ENCODE results near the gene FLRT2.

The FLRT2 gene

DNA sequence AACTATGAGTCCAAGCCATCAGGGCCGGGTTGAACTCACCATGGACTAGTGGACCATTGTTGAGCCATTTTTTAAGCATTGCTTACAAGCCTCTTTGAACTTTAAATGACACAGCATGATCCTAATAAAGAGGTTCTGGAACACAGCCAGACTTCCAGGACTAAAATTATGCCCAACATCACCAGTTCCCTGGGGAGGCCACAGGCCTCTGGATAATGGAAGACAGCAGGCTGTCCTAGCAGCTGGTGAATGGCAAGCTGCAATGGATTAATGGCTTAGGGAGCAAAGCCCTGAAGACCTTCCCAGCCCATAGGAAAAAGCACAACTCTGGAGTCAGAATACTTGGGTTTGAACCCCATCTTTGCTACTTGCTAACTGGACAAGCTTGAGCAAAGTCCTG lies 71.3 kb downstream of the FLRT2 start:
- DNase-seq = no peak

DNA sequence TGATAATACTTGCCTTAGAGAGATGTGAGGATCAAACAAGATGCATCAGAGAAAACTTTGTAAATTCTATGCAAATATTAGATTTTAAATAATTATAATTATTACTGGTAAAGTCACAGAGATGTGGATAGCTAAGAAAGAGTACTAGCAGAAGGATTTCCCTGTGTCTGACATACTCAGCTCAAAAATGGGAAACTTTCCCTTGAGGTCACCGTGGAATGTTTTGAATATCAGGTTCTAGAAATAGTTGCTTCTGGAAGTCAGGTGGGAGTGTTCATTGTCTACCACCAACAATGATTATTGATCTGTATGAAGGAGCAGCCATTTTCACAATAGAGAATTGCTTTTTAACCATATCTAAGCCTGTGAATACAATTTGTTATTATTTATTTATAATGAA lies 71.7 kb downstream of the FLRT2 start:
- no peak for DNase-seq

DNA sequence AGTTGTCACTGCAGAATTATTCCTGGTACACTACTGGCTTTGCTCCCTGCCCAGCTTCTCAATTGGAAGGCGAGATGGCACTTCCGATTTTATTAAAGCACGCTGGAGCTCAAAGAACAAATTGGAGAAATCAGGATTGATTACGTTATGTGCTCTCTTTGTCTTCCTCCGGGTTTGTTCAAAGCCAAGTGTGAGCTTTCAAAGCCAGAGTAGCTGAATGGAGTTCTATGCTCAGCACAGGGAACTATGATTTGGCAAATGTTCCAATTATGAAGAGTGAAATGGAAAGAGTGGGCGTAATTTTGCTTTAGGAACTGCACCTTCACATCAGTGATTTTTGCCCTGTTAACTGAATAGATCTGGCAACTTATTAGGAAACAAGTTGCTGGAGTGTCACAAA lies 72.4 kb downstream of the FLRT2 start:
- DNase-seq = no peak

DNA sequence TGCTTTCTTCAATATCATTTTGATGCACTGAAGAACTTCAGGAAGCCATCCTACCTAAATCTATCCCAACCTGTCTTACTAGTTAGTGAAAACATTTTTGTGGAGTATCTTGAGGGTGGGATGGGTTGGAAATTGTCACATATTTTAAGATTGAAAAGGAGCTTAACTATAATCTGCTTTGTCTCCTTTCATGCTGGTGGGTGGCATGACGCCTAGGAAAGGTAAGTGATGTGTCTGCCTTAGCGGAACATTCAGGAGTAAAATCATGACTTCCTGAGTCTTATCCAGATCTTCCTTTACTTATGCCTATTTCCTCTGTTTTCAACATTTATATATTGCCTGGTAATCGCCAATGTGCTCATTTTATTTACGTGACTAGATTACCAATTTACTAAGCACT lies 74.1 kb downstream of the FLRT2 start:
- DNase-seq = no peak

DNA sequence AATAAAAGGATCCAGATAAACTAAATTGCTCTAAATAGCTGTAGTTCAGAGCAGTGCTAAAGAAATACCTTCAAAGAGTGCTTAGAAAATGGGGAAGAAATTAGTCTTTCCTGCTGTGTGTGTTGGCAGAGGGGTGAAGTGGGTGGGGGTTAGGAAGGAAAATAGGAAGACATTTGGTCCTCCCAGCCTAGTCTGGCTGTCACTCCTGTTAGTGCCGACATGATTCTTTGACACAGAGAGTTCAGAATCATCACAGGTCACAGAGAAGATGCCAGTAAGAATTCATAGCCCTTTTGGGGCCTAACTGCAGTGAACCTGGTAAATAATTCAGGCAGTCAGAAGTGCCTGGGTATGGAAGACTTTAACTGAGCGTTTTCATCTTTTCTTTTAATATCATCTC lies 74.8 kb downstream of the FLRT2 start:
- no peak for DNase-seq

DNA sequence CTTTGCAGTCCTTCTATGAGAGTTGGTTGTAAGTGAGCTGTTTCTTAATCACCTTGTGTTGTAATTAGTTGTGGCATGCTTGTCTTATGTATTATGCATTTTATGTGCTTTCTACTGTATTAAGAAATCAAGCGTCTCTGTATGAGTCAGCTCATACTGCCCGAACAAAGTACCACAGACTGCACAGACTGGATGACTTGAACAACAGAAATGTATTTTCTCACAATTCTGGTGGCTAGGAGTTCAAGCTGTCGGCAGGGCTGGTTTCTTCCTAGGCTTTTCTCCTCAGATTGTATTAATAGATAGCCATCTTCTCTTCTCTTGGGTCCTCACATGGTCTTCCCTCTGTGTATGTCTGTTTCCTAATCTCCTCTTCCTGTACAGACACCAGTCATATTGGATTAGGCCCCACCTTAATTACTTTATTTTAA lies 77.7 kb downstream of the FLRT2 start:
- no peak for DNase-seq

DNA sequence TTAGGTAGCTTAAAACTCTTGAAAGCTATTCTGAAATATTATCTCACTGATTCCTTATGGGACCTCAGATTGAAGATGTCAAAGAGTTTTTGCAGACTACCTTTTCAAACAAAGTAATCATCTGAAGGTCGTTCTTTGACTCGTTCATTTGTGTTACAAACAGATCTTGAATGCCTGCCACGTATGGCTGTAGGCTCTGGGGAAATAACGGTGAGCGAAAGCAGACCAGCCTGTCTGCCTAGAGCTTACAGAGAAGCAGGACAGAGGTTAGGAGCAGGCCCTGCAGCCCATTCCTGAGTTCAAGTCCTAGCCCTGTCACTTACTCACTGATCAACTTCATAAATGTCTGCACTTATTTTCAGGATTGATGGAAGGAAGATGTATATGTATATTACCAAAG lies 83.6 kb downstream of the FLRT2 start:
- DNase-seq = no peak

DNA sequence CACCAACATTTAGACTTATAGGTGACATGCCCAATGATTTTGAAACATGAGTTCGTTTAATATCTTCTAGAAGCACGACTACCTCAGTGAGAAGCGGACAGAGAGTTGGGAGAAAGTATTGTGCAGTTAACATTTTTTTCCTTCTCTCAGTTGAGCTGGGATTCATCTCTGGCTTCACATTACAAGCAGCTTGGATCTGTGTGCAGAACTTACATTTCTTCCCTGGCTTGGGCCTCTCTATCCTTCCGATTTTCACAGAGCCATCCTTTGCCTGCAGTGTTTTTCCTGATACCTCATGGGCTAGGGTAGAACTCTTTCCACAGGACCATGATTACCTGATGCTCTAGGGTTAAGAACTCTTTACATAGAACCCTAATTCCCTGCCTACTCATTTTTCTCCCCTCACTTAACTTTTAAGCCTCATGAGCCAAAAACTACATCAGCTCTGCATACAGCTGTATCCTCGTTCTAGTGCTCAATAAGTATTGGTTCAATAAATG lies 86.5 kb downstream of the FLRT2 start:
- DNase-seq = no peak

DNA sequence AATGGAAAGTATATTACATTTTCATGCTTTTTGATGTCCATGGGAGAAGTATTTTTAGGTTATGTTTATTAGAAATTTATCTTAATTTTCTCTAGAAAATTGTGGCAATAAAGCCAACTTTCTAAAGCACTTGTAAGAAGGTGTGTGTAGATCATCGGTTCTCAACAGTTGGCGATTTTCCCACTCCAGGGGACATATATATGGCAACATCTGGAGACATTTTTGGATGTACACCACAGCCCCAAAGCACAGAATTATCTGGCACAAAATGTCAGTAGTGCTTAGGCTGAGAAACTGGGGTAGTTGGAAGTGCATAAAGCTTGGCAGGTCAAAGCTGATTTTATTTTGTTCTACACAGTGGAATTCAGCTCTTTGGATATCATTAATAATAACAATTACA lies 86.9 kb downstream of the FLRT2 start:
- DNase-seq = no peak

DNA sequence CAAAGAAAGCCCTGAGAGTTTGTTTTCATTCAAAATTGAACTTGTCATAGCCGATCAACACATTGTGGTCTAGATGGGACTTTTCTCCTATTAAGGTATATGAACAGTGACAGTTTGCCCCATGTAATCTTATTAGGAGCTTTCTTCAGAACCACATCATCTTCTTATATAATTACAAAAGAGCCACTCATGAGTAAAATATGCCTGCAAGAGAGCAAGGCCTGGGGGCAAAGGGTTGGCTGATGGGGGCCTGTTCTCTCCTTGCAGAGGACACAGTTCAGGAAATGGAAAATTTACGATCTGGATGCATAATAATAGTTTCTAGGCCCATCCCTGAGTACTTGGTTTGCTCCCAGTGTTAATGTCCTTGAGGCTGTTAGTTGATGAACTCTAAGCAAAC lies 87.8 kb downstream of the FLRT2 start:
- no peak for DNase-seq

DNA sequence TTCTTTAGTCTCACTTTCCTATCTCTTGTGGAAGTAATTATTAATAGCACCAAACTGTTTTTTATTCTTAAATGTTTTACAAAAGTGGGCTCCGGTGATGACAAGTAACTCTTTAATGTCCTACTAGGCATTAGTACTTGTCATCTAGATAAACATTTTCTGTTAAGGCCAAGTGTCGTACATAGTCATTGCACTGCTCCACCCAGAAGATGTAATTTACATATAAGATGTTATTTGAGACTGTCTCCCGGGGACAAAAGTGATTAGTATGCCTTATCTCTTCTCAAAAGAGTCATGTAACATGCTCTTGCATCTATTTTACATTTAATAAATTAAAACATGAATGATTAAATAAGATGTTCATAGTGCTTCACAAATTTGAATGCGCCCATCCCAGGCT lies 88.4 kb downstream of the FLRT2 start:
- DNase-seq = no peak

DNA sequence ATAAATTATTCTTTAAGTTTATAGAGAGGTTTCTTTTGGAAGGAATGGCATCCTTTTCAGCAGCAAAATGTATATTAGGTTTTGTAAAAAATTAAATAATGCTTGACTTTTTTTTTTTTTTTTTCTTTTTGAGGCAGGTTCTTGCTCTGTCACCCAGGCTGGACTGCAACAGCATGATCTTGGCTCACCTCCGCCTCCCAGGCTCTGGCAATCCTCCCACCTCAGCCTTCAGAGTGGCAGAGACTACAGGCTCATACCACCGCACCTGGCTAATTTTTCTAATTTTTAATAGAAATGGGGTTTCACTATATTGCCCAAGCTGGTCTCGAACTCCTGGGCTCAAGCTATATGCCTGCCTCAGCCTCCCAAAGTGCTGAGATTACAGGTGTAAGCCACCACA lies 89.0 kb downstream of the FLRT2 start:
- no peak for DNase-seq

DNA sequence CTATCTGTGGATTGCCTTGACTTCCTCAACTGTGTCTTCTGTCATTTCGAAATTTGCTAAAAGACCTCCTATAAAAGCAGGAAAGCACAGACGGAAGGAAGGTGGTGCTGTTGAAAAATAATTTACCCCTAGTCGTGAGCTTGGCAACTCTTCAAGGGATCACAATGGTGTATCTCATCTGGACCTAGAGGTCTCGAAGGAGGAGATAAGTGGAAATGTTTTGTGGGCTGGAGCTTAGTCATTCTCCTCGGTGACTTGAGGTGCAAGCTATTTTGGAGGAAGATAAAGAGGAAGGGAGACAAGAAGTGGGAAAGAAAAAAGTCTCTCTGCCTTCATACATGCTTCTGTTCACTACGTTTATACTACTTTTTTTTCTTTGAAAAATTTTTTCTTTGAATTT lies 89.9 kb downstream of the FLRT2 start:
- DNase-seq = no peak

DNA sequence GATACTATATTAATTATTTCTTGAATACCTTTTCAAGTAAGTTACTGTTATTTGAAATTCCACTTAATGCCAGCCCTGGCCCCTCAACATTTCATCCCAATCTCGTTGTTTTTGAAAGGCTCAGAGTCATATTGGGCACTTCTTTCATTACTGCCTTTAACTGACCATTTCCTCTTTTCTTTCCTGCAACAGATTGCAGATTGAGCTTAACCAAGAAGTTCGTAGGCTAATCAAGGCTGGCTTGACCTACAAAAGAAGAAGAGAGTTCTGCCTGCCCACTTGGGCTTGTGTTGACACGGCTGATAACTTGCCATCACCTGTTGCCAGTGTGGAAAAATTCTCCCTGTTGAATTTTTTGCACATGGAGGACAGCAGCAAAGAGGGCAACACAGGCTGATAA lies 91.0 kb downstream of the FLRT2 start:
- DNase-seq = no peak

DNA sequence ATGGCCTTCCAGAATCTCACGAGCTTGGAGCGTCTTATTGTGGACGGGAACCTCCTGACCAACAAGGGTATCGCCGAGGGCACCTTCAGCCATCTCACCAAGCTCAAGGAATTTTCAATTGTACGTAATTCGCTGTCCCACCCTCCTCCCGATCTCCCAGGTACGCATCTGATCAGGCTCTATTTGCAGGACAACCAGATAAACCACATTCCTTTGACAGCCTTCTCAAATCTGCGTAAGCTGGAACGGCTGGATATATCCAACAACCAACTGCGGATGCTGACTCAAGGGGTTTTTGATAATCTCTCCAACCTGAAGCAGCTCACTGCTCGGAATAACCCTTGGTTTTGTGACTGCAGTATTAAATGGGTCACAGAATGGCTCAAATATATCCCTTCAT lies 92.2 kb downstream of the FLRT2 start:
- no peak for DNase-seq

DNA sequence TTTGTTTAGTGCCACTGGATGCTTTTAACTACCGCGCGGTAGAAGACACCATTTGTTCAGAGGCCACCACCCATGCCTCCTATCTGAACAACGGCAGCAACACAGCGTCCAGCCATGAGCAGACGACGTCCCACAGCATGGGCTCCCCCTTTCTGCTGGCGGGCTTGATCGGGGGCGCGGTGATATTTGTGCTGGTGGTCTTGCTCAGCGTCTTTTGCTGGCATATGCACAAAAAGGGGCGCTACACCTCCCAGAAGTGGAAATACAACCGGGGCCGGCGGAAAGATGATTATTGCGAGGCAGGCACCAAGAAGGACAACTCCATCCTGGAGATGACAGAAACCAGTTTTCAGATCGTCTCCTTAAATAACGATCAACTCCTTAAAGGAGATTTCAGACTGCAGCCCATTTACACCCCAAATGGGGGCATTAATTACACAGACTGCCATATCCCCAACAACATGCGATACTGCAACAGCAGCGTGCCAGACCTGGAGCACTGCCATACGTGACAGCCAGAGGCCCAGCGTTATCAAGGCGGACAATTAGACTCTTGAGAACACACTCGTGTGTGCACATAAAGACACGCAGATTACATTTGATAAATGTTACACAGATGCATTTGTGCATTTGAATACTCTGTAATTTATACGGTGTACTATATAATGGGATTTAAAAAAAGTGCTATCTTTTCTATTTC lies 93.2 kb downstream of the FLRT2 start:
- DNase-seq = no peak

DNA sequence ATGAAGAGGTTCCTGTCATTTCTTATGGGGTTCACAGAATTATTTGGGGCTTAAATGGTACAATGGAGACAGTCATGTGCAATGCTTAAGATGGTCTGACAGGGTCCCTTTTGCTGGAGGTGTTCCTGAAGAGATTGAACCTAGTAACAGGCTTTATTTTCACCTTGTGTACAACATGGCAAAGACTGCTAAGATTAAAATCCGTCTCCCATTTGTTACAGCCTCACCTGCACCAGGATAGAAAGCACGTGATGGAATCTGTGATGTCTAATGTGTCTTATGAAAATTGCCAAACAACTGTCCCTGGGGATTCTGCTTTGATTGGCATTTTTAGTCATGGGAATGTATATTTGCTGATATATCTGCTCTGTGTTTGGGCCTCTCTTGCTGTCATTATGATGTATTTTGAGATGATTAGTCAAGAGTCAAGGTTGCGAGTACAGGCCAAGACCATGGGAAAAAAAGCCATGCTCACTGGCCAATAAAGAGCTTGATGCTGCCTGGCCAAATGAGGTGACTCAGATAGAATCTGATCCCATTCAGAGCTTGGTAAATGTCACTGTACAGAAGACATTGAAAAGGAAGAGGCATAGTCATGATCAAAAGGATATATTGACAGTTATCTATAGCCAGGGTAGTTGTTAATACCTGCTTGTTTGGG lies 96.1 kb downstream of the FLRT2 start:
- DNase-seq = no peak

DNA sequence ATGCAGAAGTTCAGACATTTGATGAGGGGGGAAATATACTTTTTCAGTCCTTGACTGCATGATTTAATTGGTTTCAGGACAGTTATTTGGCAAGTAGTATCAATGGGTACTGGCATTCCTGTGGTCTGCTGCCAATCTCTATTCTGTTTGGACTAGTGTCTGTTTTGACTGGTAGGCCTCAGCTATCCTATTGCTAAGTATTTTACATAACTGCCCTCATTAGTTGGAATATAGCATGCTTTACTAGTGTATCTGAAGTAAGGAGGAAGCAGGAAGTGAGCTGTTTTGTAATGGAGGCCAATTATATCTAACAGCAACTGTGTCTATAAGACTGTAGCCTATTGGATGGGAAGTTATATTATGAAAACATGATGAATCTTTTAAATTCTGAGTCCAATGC lies 104.3 kb downstream of the FLRT2 start:
- no peak for DNase-seq

DNA sequence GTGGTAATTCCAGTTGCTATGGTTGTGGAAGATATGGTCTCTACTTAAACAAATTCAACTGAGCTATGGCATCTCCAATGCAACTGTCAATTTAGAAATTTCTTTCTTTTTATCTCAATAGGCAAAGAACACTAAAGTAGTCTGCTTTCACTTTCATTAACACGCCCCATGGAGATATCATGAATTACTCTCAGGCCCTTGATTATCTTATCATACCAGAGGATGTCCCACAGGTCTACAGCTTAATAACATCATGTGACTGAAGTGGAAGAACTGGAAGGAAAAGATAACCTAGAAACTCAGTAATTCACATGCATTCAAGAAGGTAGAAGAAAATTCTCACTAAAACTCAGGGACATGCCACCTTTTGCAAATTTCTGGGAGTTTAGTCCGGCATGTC lies 114.3 kb downstream of the FLRT2 start:
- no peak for DNase-seq

DNA sequence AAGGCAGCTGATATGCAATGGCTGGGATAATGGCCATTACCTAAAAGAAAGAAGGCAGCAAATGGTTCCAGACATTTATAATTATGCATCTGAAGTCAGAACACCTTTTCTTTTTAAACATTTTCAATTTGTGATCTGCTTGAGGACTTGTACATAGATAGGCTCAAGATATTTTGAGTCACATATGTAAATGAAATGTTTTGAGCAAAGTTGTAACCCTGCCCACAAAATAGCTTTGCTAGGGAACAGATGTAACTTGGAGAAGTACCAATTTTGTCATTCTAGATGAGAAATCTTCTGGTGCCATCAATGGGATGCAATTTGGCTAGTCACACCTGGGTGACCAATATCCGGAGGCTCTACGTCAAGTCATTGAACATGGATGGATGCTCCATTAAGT lies 123.1 kb downstream of the FLRT2 start:
- DNase-seq = no peak

DNA sequence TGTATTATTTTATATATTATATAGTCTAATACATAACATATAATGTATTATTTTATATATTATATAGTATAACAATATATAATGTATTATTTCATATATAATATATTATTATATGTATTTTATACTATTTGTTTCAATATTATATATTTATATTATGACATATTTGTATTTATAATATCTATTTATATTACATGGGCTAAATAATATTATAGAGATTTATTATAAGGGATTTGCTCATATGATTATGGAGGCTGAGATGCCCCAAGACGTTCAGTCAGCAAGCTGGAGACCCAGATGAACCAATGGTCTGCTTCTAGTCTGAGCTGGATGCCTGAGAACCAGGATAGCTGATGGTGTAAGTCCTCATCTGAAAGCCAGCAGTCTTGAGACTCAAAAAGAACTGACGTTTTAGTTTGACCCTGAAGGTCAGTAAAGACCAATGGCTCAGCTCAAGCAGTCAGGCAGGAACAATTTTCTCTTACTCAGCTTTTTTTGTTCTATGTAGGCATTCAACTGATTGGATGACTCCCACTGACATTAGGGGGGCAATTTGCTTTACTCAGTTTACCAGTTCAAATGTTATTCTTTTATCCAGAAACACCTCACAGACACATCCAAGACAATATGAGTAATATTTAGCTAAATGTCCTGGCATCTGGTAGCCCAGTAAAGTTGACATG lies 130.4 kb downstream of the FLRT2 start:
- no peak for DNase-seq

DNA sequence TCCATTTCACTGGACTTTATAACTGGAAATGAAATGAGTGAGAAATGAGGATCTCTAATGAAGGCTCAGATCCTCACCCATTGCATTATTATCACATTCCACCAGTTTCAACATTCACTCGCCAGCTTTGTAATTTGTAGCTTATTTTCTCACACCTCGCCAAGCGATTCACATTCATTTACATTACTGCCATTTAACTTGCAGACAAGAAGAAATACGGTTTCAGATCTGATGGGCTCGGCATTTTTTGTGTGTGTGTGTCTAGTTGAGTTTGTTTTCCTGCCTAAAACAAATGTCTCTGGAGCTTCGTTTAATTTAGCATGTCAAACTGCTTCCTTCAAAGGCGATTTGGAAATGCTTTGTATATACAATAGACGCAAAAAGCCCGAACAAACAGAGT lies 132.2 kb downstream of the FLRT2 start:
- no peak for DNase-seq

DNA sequence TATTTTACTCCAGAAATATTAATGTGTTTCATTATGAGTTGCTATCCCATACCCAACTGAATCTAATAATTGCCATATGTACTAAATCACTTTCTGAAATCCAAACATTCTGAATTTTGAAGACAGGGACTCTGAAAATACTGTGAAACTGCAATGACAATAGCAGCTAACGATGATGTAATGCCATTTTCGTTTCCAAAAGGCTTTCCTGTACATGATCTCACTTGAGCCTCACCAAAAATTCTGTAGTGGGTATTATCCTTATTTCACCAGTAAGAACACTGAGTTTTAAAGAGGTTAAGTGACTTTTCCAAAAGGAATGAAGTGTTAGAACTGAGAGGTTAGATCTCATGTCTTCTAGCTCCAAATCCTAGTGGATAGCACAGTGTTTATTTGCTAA lies 133.3 kb downstream of the FLRT2 start:
- DNase-seq = no peak

DNA sequence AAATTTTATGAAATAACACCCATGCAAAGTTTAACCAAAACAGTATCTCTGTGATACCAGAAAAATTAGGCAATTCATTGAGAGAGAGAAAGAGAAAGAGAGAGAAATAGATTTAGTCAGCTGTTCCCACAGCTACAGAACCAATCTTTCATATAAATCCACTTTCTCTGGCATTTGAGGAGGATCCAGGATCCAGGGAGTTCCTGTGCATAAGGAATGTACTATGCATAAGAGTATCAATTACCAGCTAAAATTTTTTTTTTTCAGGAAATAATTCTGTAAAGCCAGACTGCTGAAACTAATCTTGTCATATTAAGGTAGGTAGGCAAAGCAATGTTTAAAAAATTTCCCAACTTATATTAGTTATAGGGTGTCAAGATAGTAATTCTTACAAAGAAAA lies 133.7 kb downstream of the FLRT2 start:
- no peak for DNase-seq

Measured in activated CD8-positive, alpha-beta memory T cell treated with anti-CD3 and anti-CD28 coated beads, Interleukin-2, amount 50 U/mL, for 4 hours (primary cell).